Stimulated activated CD4-positive, alpha-beta T cell treated with anti-CD3 and anti-CD28 coated beads, Interleukin-12 subunit alpha, Interleukin-12 subunit beta, amount 100 ng/mL, for 48 hours (primary cell): ENCODE results near the gene BCAN.

ENCODE experiments used
- DNase-seq, 3 donors: peaks; one replicate each; pipeline ENCODE4 v3.0.0-alpha.2; 2020; ENCODE audit warnings: low read depth in 2 of 3, low spot score in 1 of 3

The BCAN gene

GRCh38 chr1:156660752-156661112, 18.8 kb downstream of the BCAN start:
- DNase-seq: no peak

- DNase-seq: no peak
Observed at GRCh38 chr1:156662005-156662799, 20.3 kb downstream of the BCAN start.

DNA sequence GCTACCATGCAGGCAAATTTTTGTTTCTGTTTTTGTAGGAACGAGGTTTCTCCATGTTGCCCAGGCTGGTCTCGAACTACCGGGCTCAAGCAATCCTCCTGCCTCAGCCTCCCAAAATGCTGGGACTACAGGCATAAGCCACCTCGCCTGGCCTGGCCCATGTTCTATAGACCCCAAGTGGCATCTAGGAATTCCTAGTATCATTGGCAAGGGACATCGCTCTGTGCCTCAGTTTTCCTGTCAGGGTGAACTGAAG, 20.8 kb downstream of the BCAN start:
- DNase-seq: no peak

DNA sequence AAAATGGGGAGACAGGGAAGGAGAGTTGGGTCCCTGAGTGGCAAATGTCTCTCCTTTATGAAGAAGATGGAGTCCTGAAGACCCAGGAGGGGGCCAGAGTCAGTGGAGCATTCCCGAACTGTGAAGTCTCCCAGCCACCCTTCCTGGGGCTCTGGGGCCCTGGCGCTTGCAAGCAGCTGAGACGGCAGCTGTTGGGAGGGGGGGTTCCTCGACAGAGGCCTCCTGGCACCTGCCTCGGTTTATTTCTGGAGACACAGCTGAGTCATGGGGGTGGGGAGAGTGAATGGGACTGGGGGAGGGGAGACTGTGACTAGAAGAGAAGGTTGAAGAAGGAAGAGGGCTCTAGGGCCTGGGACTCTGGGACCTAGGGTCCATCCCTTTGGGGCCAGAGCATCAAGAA, 21.3 kb downstream of the BCAN start:
- DNase-seq: no peak

GRCh38 chr1:156664046-156664766, 22.3 kb downstream of the BCAN start:
- no peak for DNase-seq

- no peak for DNase-seq
Observed at GRCh38 chr1:156664767-156665411, 23.0 kb downstream of the BCAN start.

- DNase-seq: no peak
Observed at GRCh38 chr1:156665539-156665938, 23.6 kb downstream of the BCAN start.

GRCh38 chr1:156666862-156667609, 25.1 kb downstream of the BCAN start:
- no peak for DNase-seq

GRCh38 chr1:156667610-156667967, 25.7 kb downstream of the BCAN start:
- no peak for DNase-seq

DNA sequence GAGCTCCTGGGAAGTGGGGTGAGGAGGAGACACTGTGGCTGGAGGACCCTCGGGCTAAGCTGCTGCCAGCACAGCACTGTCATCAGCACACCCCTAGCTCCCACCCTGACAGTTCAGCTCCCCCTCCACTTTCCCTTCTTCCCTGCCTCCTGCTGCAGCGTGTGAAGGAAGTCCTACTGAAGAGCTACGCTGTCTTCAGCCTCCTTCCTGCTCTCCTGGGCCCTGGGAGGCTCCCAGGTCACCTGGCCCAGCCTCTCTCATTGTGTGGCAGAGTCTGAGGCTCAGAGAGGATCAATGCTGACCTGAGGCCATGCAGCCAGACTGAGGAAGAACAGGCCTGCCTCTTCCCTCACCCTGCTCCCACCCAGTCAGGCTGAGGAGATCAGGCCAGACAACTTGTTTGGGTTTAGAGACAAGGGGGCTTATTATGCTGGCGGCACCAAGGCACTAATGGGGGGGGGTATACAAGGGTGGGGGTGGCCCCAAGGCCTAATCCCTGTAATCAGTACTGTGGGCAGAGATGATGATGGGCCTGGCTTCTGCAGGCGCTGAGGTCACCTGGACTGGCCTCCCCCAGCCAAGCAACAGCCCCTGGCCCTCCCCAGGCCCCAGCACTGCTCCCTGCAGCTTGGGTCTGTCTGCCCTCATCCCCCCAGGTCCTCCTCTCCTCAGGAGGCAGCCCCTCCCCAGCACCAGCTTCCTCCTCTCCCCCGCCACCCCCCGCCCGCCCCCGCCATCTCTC, 26.2 kb downstream of the BCAN start:
- no peak for DNase-seq

- DNase-seq: no peak
Observed at GRCh38 chr1:156668801-156669637, 27.1 kb downstream of the BCAN start.

GRCh38 chr1:156669794-156670193, 27.9 kb downstream of the BCAN start:
- no peak for DNase-seq

GRCh38 chr1:156670359-156670758, 28.4 kb downstream of the BCAN start:
- DNase-seq: no peak

DNA sequence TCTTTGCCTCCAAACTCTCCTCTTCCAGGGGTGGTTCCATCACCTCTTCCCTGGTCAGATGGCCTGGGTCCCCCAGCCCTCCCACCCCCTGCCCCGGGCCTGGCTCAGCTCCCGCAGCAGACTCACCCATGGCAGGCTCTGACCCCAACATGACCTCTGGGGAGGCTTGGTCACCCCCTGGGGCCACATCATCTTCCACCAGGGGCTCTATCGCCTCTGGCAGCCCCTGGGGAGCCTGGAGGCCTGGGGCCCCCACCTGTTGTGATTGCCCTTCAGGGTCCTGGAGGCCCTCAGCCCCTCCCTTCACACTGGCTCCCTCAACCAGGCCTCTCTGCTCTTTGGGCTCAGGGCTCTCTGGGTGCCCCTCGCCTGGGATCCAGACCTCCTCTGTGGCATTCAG, 28.9 kb downstream of the BCAN start:
- DNase-seq: no peak

DNA sequence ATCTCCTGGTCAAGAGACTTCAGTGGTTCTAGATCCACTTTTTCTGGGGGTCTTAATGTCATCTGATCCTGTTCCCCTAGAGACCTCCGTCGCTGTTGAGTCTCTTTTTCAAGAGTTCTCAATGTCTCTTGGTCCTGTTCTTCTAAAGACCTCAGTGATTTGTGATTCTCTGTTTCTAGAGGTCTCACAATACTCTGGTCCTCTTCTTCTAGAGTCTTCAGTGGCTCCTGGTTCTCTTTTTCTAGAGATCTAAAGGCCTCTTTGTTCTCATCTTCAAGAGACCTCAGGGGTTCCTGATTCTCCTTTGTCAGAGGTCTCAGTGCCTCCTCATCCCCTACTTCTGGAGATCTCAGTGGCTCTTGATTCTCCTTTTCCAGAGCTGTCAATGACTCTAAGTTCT, 29.9 kb downstream of the BCAN start:
- no peak for DNase-seq

DNA sequence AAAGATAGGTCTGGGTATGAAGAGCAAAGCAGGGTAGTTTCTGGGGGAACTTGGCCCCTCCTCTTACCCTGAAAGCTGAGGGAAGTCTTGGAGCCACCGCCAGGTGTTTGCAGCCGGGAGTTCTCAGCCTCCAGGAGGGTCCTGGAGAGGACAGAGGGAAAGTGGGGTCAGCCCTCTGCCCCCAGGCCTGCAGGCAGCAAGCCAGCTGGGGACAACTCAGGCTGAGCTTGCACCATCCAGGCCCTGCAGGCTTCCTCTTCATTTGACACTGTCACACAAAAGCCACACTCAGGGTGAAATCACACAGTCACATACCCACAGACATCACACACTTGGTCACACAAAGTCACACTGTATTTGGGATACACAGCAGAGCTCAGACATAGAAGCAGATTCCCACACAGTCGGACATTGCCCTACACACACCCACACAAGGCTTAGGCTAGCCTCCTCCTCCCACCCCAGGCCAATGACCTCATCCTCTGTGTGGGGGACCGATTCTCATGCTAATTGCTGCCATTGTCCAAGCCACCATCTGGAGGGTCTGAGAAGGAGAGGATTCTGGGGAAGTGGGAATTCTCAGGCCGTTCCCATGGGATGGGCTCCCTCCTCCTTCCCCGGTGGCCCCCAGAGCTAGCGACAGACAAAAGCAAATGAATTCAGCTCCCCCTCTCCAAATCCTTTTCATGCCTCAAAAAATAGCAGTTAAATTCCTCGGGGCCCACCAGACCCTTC, 31.6 kb downstream of the BCAN start:
- DNase-seq: no peak

DNA sequence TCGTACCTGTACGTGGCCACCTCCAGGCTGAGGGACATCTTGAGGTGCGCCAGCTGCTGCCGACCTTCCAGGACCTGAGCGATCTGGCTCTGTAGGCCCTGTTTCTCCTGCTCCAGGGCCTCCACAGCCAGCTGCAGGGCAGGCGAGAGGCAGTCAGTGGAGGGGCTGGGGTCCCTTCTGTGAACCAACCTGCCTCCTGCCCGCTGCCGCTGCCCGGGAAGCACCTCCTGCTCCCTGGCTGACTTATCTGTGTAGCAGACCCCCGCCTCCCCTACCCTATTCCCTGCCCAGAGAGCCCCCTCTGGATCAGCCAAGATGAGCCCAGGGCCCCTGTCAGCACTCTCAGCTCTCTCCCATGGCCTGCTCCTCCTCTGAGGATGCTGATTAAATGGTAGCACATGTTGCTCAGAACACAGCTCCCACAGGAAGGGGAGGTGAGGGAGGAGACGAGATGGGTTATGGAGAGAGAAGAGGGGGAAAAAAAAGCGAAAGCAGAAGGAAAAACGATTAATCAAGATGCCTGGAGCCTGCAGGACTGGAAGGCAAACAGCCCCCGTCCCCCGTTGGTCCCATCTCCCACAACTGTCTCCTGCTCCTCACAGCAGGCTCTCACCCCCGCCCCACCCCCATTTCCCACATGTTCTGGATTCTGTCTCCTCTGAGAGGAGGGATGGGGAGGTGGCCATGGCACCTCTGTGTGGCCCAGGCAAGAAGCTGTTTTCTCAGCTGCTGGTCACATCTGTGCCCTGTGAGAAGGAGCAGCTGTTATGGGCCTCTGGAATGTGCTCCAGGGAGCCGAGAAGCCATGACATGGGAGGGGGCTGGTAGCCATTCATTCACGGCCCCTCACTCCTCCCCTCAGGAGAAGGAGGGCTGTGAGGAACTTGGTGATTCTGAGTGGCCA, 33.5 kb downstream of the BCAN start:
- DNase-seq: no peak

GRCh38 chr1:156676114-156676819, 34.4 kb downstream of the BCAN start:
- DNase-seq: no peak
